MM.1S (cell line): ENCODE results near the gene CDC6.

ENCODE experiments used
- CTCF ChIP-seq: fragments of 300-600 bp; sonication (generic); IDR thresholded peaks from 2 replicates; pipeline ENCODE4 v1.5.1; 2016; ENCODE audit warnings: antibody characterized with exemption, low read length, mixed read lengths
- EZH2 ChIP-seq: fragments of 300-600 bp; sonication (generic); optimal IDR thresholded peaks from 2 replicates; pipeline ENCODE3; 2017; ENCODE audit warnings: low read depth, mild to moderate bottlenecking, antibody characterized with exemption, low read length, mixed read lengths
- EZH2phosphoT487 ChIP-seq: fragments of 300-600 bp; sonication (generic); IDR thresholded peaks from 2 replicates; pipeline ENCODE4 v1.6.1; 2018; ENCODE audit warnings: antibody characterized with exemption, low read length

- TF ChIP-seq CTCF (no peak), EZH2 (no peak), EZH2phosphoT487 (no peak)
Measured at GRCh38 chr17:40243761-40244160, 43.9 kb upstream of the CDC6 start.
